Gastrocnemius medialis (tissue), 4 donors: ENCODE data around the gene IFNB1. TPM values are rescaled to one million over a fixed set of nuclear protein-coding genes. Genes with fewer than 3 reads are reported as not detected.

ENCODE experiments used
- ATAC-seq, 2 donors: fragments of 150-250 bp; one replicate each; pipeline ENCODE4 v1.9.1; 2016
- DNase-seq, 2 donors: peaks; one replicate each; pipeline ENCODE4 v3.0.0-alpha.2; 2019
- H3K27ac ChIP-seq, 4 donors: fragments of 200-600 bp; sonication (generic); 1 replicate in 1 of 4; 2 replicates in 3 of 4; pipeline ENCODE4 v1.5.1; 2016 to 2018; ENCODE audit warnings: mild to moderate bottlenecking in 2 of 4, moderate library complexity in 1 of 4
- H3K27me3 ChIP-seq, 3 donors: fragments of 200-600 bp; sonication (generic) in 2 of 3; 1 replicate in 1 of 3; 2 replicates in 2 of 3; pipeline versions ENCODE4 v1.5.1 to v1.6.0; 2016 to 2019; ENCODE audit warnings: mild to moderate bottlenecking in 1 of 3, moderate library complexity in 1 of 3
- H3K36me3 ChIP-seq, 2 donors: fragments of 200-600 bp; sonication (generic) in 1 of 2; one replicate each; pipeline ENCODE4 v1.5.1; 2017 to 2018
- H3K4me1 ChIP-seq, 2 donors: fragments of 200-600 bp; sonication (generic) in 1 of 2; one replicate each; pipeline ENCODE4 v1.5.1; 2016 to 2017; ENCODE audit warnings: mild to moderate bottlenecking in 2 of 2
- H3K4me3 ChIP-seq, 4 donors: fragments of 200-600 bp; sonication (generic) in 3 of 4; 1 replicate in 1 of 4; 2 replicates in 3 of 4; pipeline ENCODE4 v1.5.1; 2016 to 2019; ENCODE audit warnings: mild to moderate bottlenecking in 2 of 4
- H3K9me3 ChIP-seq, 3 donors: fragments of 200-600 bp; sonication (generic) in 2 of 3; 1 replicate in 1 of 3; 2 replicates in 2 of 3; pipeline ENCODE4 v1.5.1; 2016 to 2019
- POLR2A ChIP-seq, 2 donors: fragments of 450-650 bp; IDR thresholded peaks; one replicate each; pipeline ENCODE4 v1.6.1; 2017; ENCODE audit warnings: antibody characterized with exemption in 2 of 2, mild to moderate bottlenecking in 2 of 2, moderate library complexity in 2 of 2
- in situ Hi-C, 4 donors: fragments of 200-750 bp; cut with MboI; loops; one replicate each; pipeline versions ENCODE4 v1.15.0 to v1.8.0; 2017; ENCODE audit warnings: low sequenced_read_pairs in 4 of 4
- intact Hi-C: fragments of 100-400 bp; cut with DNase I; formaldehyde crosslinking; loops from one replicate; pipeline ENCODE4 v1.15.1; 2023; ENCODE audit warnings: low total_unique reads
- total RNA-seq, 4 donors: library from RNA; depleted of rRNA; stranded (reverse); fragments of >200 nt; gene quantifications; one replicate each; pipeline versions ENCODE4 v1.1.0 to v1.2.3, GENCODE V29; 2016
- TF ChIP-seq, protein P1 (sequence below), 5 experiments: fragments of 450-650 bp in 3 of 5; fragments of 200-600 bp in 2 of 5; sonication (generic) in 2 of 5; IDR thresholded peaks in 4 of 5; conservative IDR thresholded peaks in 1 of 5; 1 replicate in 4 of 5; 2 replicates in 1 of 5; pipeline ENCODE4 v1.5.1; 2016 to 2019; ENCODE audit warnings: antibody characterized with exemption in 5 of 5, mild to moderate bottlenecking in 3 of 5, moderate library complexity in 3 of 5

IFNB1 gene
- total RNA-seq, 4 donors from 2014 or later: not detected

DNA sequence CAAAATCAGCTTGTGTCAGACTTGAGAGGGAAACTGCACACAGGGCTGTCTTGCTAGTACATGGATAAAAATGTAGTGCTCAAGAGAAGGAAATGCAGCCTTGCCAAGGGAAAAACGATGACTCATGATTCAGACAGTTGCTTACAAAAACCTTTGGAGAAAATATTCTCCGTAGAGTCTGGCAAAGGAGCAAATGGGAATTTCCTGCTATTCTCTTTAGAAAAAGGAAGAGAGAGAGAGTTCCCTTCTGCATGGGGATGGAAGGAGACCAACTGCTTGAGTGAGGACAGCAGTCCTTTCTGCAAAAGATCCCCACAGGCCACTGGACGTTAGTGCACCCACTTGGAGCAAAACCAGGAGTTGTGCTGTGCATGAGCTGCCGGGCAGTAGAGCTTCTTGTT is 7.6 kb downstream of the IFNB1 start:
- Histone ChIP-seq H3K4me1 (peaks cover 0 to 4% of the 10 kb centered on the region in 2 donors), H3K27ac (no peak overlapping the region), H3K36me3 (no peaks in the 10 kb centered on the region), H3K27me3 (no peaks in the 10 kb centered on the region), H3K9me3 (no peaks in the 10 kb centered on the region), H3K4me3 (peak overlapping the region in 2 of 4 donors; percentile 2 to 11)
- in situ Hi-C loops (no loop called here), intact Hi-C loops (no loop called here)
- TF ChIP-seq POLR2A (IDR thresholded peaks at IDR 0.05): no peak
- TF ChIP-seq, protein P1, sequence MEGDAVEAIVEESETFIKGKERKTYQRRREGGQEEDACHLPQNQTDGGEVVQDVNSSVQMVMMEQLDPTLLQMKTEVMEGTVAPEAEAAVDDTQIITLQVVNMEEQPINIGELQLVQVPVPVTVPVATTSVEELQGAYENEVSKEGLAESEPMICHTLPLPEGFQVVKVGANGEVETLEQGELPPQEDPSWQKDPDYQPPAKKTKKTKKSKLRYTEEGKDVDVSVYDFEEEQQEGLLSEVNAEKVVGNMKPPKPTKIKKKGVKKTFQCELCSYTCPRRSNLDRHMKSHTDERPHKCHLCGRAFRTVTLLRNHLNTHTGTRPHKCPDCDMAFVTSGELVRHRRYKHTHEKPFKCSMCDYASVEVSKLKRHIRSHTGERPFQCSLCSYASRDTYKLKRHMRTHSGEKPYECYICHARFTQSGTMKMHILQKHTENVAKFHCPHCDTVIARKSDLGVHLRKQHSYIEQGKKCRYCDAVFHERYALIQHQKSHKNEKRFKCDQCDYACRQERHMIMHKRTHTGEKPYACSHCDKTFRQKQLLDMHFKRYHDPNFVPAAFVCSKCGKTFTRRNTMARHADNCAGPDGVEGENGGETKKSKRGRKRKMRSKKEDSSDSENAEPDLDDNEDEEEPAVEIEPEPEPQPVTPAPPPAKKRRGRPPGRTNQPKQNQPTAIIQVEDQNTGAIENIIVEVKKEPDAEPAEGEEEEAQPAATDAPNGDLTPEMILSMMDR (IDR thresholded peaks at IDR 0.05 in 4 of 5, conservative IDR thresholded peaks at IDR 0.05 in 1 of 5): peak in 3 of 5 experiments; percentile 13 to 37 (median 14)
- DNase-seq: peak; percentile 10 to 14
- ATAC-seq: peak; percentile 75 to 88

DNA sequence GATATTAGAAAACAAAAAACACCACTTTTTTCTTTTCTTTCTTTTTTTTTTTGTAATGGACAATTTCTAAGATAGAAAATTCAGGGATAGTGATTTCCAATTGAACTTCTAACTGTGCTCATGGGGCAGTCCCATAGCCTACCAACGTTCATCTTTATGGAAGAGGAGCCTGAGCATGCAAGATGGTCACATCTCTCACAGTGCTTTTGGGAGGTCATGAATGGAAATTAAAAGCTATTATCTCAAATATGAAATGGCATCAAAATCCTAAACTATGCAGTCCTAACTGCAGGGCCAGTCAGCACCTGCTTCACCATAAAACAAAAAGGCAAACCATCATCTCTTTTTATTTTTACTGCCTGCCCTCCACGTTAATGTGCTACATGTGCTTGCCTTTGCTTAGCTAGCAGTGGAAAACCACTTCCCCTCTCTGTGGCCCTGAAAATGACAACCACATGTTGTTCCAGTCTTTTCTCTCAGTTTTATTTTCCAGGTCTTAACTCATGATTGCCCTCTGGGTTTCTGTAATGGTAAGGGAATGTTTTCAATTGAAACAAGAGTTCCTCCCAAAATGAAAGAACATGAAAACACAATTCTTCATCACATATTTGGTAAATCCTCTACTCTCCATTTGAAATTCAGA is 16.7 kb downstream of the IFNB1 start:
- H3K4me1 ChIP-seq: no peaks in the 10 kb centered on the region
- H3K27ac ChIP-seq: no peak overlapping the region
- ATAC-seq: no peak
- no peak overlapping the region for H3K4me3 ChIP-seq
- TF ChIP-seq, protein P1 (IDR thresholded peaks at IDR 0.05 in 4 of 5, conservative IDR thresholded peaks at IDR 0.05 in 1 of 5): no peak
- no peak for TF ChIP-seq POLR2A (IDR thresholded peaks at IDR 0.05)
- H3K27me3 ChIP-seq: no peaks in the 10 kb centered on the region
- DNase-seq: no peak
- intact Hi-C loops: no loop called here
- H3K36me3 ChIP-seq: no peaks in the 10 kb centered on the region
- H3K9me3 ChIP-seq: no peaks in the 10 kb centered on the region
- in situ Hi-C loops: no loop called here

DNA sequence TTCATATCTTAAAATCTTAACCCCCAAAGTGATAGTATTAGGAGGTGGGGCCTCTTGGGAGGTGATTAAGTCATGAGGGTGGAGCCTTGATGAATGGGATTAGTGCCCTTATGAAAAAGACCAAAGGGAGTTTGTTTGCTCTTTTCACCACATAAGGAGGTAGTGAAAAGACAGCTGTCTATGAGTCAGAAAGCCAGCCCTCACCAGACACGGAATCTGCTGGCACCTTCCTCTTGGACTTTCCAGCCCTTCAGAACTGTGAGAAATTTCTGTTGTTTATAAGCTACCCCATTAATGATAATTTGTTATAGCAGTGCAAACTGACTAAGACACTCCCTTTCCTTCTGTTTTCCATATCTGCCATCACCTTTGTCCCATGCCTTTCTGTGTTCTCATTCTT is 20.8 kb downstream of the IFNB1 start:
- in situ Hi-C loops (no loop called here), intact Hi-C loops (no loop called here)
- no peak overlapping the region for H3K4me3 ChIP-seq
- DNase-seq (no peak), ATAC-seq (no peak)
- H3K4me1 ChIP-seq: no peaks in the 10 kb centered on the region
- H3K9me3 ChIP-seq: no peaks in the 10 kb centered on the region
- no peaks in the 10 kb centered on the region for H3K36me3 ChIP-seq
- no peak overlapping the region for H3K27ac ChIP-seq
- H3K27me3 ChIP-seq: no peaks in the 10 kb centered on the region
- TF ChIP-seq, protein P1 (IDR thresholded peaks at IDR 0.05 in 4 of 5, conservative IDR thresholded peaks at IDR 0.05 in 1 of 5): no peak
- TF ChIP-seq POLR2A (IDR thresholded peaks at IDR 0.05): no peak

DNA sequence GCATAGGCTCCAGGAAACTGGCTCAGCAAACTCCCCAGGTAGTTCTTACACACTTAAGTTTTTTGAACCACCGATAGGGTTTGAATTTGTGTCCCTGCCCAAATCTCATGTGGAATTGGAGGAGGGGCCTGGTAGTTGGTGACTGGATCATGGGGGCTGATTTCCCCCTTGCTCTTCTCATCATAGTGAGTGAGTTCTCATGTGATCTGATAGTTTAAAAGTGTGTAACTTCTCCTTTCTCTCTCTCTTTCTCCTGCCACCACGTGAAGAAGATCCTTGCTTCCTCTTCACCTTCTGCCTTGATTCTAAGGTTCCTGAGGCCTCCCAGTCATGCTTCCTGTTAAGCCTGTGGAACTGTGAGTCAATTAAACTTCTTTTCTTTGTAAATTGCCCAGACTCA is 23.9 kb downstream of the IFNB1 start:
- Histone ChIP-seq H3K4me1 (no peaks in the 10 kb centered on the region), H3K9me3 (no peaks in the 10 kb centered on the region), H3K27ac (no peak overlapping the region), H3K27me3 (no peaks in the 10 kb centered on the region), H3K4me3 (no peak overlapping the region), H3K36me3 (no peaks in the 10 kb centered on the region)
- TF ChIP-seq, protein P1 (IDR thresholded peaks at IDR 0.05 in 4 of 5, conservative IDR thresholded peaks at IDR 0.05 in 1 of 5): no peak
- TF ChIP-seq POLR2A (IDR thresholded peaks at IDR 0.05): no peak
- no peak for DNase-seq
- ATAC-seq: no peak
- in situ Hi-C loops (no loop called here), intact Hi-C loops (no loop called here)

DNA sequence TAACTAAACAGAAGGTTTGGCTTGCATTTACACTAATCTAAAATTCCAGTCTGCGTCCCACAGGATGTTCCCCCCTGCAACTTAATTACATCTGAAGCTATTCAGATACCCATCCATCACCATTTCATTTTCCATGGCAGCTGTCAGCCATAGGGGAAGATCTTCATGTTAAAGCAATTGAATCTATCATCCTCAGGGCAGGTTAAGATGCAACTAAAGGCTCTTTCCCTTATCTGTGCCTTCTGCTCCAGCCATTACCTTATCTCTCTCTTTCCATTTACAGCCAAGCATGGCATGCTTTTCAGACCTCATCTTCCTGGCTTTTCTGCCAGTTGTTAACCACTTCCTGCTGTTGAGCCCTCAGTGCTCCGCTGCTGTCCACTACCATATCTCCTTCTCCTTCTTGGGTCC is 30.5 kb downstream of the IFNB1 start:
- TF ChIP-seq POLR2A (IDR thresholded peaks at IDR 0.05): no peak
- TF ChIP-seq, protein P1 (IDR thresholded peaks at IDR 0.05 in 4 of 5, conservative IDR thresholded peaks at IDR 0.05 in 1 of 5): no peak
- ATAC-seq: no peak
- Histone ChIP-seq H3K27ac (no peak overlapping the region), H3K4me1 (no peaks in the 10 kb centered on the region), H3K4me3 (no peak overlapping the region), H3K9me3 (no peaks in the 10 kb centered on the region), H3K36me3 (no peaks in the 10 kb centered on the region), H3K27me3 (no peaks in the 10 kb centered on the region)
- in situ Hi-C loops: no loop called here
- intact Hi-C loops: no loop called here
- DNase-seq: no peak
